Erythroblast (primary cell): ENCODE results near the gene SHLD2.
"Not testable (repeated sequence)": the region's sequence is repeated elsewhere in the genome, so short reads cannot be mapped to it uniquely, and the experiment has no call there.

Source experiments
- GATA1 ChIP-seq: IDR thresholded peaks from 2 replicates; pipeline ENCODE4 v1.6.1; 2011; ENCODE audit warnings: low read depth, mild to moderate bottlenecking, control low read depth, low read length, moderate library complexity
- POLR2A ChIP-seq: IDR thresholded peaks from 2 replicates; pipeline ENCODE4 v1.6.1; 2011; ENCODE audit warnings: mild to moderate bottlenecking, low read length

DNA sequence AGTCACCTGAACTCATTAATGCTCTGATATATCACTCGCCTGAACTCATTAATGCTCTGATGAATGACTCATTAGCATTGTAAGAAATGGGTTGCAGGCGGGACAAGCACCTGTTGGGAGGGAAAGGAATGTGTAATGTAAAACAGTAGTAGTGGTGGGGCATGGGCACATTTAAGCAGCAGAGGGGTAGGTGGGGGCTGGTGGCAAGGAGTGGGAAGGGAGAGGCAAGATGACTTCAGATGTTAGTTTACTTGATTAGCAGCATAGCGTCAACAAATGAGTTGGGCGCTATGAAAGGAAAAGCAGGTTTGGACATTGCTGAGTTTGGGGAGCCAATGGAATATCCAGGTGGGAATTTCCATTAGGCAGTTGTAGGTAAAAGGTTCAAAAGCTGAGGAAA lies 61.8 kb downstream of the SHLD2 start:
- not testable (repeated sequence) for TF ChIP-seq POLR2A, GATA1
